Urothelium cell line (cell line): Measurements from ENCODE around the gene PTPRT.

Source experiments
- DNase-seq: peaks from one replicate; pipeline ENCODE4 v3.0.0; 2011; ENCODE audit warnings: low spot score, mixed read lengths
- FAIRE-seq: peaks from 2 replicates; lab custom pipeline; 2011; peaks lifted over from hg19 to GRCh38; lab: Jason Lieb, UNC

The PTPRT gene

GRCh38 chr20:42855896-42856295 lies 333.8 kb downstream of the PTPRT start:
- no peak for DNase-seq
- FAIRE-seq: no peak

DNA sequence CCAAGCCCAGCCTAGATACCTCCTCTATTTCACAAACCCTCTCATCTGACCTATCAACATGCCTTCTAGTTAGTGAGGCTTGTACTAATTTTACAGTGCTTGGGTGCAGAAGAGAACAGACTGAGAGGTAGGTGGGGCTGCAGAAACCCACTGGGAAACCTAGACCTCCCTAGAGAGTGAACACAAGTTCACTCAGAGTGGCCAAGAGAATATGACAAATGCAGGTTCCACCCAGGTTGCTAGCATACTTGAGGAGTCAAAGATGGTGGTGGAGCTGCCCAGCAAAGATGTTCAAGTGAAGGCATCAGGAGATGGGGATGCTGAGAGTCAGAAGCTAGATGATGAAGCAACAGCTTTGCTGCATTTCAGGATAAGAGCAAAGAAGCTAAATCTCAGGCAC lies 337.0 kb downstream of the PTPRT start:
- DNase-seq (no peak), FAIRE-seq (no peak)

DNA sequence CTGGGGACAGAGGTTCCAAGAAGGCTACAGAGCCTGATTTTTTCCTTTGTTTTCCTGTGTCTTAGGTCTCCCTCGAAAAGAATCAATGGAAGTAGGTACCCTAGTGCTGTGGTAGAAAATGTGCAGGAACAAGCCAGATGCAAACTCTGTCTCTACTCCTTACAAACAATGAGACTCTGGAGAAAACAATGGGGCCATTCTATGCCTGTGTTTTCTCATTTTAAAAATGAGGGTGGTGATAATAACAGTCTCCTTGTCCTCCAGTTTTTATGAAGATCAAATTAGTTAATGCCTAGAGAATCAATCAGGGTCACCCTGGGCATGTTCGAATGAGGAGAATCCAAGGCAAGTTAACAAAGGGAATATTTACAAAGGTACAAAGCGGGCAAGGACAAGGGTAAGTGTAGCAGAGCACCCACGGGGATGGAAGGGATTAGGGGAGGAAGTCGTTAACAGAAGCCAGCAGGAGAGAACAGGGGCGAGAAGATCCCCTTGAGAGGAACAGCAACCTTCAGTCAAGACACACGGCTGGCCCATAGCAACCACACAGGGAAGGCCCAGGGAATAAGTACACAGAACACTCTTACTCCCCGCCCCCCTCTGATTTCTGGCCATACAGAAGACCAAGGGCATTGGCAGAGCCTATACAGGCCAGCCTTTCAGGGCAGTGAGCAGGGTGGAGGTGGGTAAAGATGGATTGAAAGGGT lies 342.8 kb downstream of the PTPRT start:
- FAIRE-seq: no peak
- no peak for DNase-seq

- FAIRE-seq (no peak), DNase-seq (no peak)
Observed at GRCh38 chr20:42844751-42845150, 345.0 kb downstream of the PTPRT start.

DNA sequence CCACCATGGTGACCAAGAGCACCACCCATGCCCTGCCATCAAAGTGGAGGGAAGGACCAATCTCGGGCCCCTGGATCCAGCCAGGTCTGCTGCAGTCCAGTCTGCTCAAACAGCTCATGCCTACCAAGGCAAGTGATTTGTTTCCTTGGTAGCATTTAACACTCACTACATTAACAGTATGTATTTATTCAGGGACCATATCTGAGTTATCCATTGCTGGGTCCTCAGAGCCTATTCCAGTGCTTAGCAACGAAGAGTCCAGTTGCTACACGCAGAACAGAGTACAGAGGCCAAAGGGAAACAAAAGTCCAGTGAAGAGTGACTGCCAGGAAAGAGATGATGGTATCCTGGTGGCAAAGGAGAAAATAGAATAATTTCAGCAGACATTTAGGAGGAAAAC lies 352.2 kb downstream of the PTPRT start:
- DNase-seq (no peak), FAIRE-seq (no peak)

DNA sequence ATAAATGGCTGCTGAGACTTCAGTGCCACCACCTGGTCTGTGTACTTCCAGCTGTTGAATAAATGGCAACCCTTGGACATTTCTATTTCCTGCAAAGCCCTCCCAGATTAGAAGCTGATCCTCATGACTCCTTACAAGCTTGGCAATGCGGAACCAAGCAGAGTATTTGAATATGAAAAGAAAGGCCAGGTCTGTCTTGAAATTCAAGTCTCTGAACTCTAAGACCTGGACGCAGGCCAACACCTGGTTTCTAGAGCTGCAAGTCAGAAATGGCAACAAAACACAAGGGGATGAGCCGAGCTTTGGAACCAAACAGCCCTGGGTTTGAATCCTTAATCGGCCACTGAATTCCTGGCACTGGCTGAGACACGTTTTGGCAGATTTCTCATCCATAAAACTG lies 353.4 kb downstream of the PTPRT start:
- no peak for DNase-seq
- FAIRE-seq: no peak

DNA sequence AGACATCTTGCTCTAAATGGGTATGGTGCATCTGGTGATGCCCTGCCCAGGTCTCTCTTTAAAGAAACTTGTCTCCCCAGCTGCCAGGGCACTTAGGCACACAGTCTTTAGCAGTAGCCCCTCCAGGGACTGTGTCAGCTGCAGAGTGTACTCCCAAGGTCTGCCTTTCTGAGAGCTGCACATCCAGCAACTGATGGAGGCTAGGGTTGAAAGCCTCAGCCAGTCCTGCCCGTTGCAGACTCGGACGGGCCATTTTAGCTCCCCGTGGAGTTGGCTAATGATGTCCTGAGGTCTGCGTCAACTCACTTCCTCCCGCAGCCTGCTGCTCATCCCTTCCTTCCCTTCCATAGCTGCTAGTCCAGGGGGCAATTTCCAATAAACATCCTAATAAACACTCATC lies 381.8 kb downstream of the PTPRT start:
- no peak for FAIRE-seq
- DNase-seq: no peak

GRCh38 chr20:42795111-42795695 lies 394.5 kb downstream of the PTPRT start:
- FAIRE-seq: no peak
- no peak for DNase-seq

DNA sequence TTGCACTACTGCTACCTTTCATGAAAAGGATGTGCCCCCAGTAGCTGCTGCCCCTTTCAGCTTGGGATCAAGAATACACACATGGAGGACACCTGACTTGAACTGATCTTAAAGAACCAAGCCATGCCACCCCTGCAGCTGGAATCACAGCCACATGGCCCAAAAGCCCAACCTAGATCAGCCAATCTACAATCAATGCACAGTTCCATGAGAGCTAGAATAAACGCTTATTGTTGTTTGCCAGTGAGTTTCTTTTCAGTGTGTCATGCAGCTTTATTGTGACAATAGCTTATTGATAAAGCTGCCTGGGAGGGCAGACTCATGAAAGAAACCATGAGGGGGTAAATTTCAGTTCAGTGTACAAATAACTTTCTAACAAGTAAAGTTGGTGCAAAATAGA lies 397.7 kb downstream of the PTPRT start:
- no peak for DNase-seq
- no peak for FAIRE-seq

GRCh38 chr20:42790111-42790510 lies 399.6 kb downstream of the PTPRT start:
- DNase-seq (no peak), FAIRE-seq (no peak)

GRCh38 chr20:42788707-42789106 lies 401.0 kb downstream of the PTPRT start:
- DNase-seq (no peak), FAIRE-seq (no peak)

DNA sequence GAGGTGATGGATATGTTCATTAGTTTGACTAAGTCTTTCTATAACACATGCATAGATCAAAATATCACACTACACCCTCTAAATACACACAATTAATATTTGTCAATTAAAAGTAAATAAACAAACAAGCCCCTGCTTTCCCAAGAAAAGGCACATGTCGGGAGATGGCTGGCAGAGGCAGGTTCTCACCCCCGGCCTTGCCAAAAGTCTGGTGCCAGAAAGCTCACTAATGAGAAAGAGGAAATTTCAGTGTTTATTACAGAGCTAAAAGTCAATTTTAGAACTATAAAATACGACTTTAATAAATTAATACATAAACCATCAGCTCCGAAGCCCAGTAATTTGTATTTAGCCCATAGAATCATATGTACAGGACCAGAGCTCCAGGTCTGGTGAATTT lies 404.7 kb downstream of the PTPRT start:
- FAIRE-seq (no peak), DNase-seq (no peak)

- DNase-seq (peak; percentile 41), FAIRE-seq (no peak)
Observed at GRCh38 chr20:42779216-42779615, 410.5 kb downstream of the PTPRT start.

GRCh38 chr20:42775866-42776265 lies 413.8 kb downstream of the PTPRT start:
- FAIRE-seq (no peak), DNase-seq (no peak)

- FAIRE-seq (no peak), DNase-seq (no peak)
Observed at GRCh38 chr20:42775037-42775436, 414.7 kb downstream of the PTPRT start.

- DNase-seq (no peak), FAIRE-seq (no peak)
Observed at GRCh38 chr20:42763015-42763414, 426.7 kb downstream of the PTPRT start.

DNA sequence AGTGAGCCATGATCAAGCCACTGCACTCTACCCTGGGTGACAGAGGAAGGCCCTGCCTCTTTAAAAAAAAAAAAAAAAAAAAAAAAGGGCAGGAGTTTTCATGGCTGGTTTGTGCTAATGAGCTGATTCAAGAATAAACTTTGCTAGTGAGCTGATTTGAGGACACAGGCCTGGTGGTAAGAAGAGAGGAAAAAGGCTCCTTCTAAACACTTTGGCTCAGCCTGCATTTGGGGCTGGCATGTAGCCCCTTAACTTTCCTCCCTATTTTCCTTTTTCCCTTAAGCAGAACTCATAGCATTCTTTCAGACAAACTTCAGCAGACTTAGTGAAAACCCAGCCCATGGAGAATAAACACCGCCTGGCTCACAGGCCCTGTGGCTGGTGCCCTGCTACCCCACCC lies 432.7 kb downstream of the PTPRT start:
- DNase-seq (no peak), FAIRE-seq (no peak)

DNA sequence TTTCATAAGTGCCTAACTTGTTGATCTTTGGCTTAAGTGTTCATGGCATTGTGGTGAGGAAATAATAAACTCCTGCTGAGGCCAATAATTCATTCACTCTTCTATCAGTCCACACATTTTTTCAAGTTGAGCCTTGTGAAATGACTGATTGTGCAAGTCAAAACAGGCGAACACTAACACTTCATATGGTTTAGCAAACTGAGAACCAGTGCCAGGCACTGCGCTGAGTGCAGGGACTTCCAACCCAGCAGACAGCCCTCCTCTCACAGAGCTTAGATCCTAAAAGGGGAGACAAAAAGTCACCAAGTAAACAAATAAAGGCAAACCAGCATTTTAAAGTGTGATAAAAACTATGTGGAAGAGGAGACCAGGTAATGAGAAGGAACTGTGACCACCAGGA lies 435.0 kb downstream of the PTPRT start:
- no peak for FAIRE-seq
- DNase-seq: no peak

DNA sequence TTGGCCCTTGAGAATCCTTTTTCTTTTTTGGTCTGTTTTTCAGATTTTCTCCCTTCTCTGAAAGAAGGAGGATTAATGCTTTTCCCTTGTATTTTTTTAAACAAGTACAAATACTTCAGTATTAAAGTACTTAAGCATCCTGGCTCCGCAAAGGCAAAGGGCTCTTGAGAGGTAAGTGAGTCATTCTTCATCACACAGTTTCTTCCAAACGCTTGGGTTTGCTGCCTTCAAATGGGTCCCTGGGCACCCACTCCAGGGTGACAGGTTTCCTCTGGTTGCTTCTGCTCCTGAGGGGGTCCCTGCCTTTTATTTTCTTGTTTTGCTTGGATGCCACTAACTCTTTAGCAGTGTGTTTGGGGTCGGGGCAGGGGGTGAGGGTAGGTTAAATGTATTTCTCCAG lies 437.1 kb downstream of the PTPRT start:
- FAIRE-seq (no peak), DNase-seq (no peak)

GRCh38 chr20:42749556-42749955 lies 440.1 kb downstream of the PTPRT start:
- FAIRE-seq (no peak), DNase-seq (no peak)

DNA sequence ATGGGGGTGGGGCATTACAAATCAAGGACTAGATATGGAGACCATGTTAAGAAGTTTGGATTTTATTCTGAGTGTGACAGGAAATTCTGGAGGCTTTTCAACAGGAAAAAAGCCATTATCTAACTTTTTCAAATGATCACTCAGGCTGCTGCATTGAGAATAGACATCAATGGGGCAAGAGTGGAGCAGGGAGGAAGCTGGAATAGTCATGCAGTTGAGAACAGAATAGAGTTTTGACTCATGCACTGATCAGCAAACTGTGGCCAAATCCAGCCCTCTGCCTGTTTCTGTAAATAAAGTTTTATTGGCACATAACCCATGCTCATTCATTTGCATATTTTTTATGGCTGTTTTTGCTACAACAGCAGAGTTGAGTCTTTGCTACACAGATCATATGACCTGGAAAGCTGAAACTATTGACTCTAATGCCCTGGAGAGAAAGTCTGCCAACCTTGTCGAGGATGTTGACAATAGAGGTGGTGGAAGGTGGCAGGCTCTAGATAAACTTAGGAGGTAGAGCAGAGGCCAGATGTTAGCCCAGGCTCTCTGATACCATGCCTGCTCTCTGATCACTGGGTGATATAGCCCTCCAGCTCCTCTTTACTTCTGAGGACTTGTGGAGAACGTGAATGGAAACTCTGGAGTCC lies 441.8 kb downstream of the PTPRT start:
- no peak for DNase-seq
- no peak for FAIRE-seq

DNA sequence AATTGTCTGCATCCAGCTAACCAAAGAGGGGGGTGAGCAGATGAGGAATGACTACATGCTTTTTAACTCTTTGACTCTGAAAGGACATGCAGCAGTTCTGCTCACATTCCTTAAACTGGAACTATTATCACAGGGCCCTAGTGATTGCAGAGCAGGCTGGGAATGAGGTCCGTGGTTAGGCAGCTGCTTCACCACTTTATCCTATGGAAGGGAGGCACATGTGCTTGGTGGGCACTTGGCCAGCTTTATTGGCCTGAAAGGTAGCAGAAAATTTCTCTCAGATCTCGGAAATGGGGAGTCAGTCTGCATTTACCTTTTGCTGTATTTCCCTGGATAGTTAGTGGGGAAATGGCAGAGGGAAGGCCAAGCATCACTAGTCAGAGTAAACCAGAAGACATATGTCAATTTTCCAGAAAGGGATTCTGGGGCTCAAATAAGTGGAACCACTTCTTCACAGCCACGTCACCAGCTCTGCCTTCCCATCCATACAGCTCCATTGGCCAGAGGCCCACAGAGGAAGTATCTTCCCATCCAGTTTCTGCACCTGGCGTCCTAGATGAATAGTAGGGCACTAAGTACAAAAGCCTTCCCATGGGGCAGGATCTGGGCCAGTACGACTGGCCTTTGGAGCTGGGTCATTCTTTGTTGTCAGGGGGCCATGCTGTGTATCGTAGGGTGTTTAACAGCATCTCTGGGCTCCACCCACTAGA lies 444.8 kb downstream of the PTPRT start:
- DNase-seq: no peak

More for the DNA sequence above, 444.8 kb downstream of the PTPRT start:
- FAIRE-seq: no peak
